ENCODE measurements around the gene EXOC3L4. TPM values are rescaled to one million over a fixed set of nuclear protein-coding genes. Genes with fewer than 3 reads are reported as not detected.
"Not testable (repeated sequence)": the region's sequence is repeated elsewhere in the genome, so short reads cannot be mapped to it uniquely, and the experiment has no call there.

Gene EXOC3L4
- polyA plus RNA-seq, 1 donor (not counting 4 experiments of a cell fraction or from before 2014, with no cell fraction given): not detected

GRCh38 chr14:103118018-103118662 lies 23.6 kb downstream of the EXOC3L4 start:
- no peaks in the 10 kb centered on the region for H4K20me1 ChIP-seq (ENCODE audit: control insufficient read depth, extremely low read depth, insufficient read depth, low read length)
- no peak for DNase-seq (ENCODE audit: low read depth, low spot score)
- dilution Hi-C loops (cut with MboI; ENCODE audit: extremely low pct_ligation_motif_present, low sequenced_read_pairs): no loop called here
- TF ChIP-seq EZH2 (IDR thresholded peaks at IDR 0.05; ENCODE audit: low read length) (no peak), CTCF (optimal IDR thresholded peaks at IDR 0.05 in 1 of 3, IDR thresholded peaks at IDR 0.05 in 1 of 3, conservative IDR thresholded peaks at IDR 0.05 in 1 of 3; ENCODE audit: extremely low read depth in 1 of 3, insufficient read depth in 2 of 3, low read length in 3 of 3) (no peak)
- H3K4me2 ChIP-seq (ENCODE audit: control insufficient read depth, extremely low read depth, insufficient read depth, low read depth, low read length): no peak overlapping the region
- no peaks in the 10 kb centered on the region for H3K79me2 ChIP-seq (ENCODE audit: control insufficient read depth, insufficient read depth, low read length)
- no peaks in the 10 kb centered on the region for H3K9me3 ChIP-seq (ENCODE audit: control insufficient read depth, low read depth, low read length)
- no peak overlapping the region for H3K9ac ChIP-seq (ENCODE audit: control insufficient read depth, extremely low read depth, insufficient read depth, low read length)
- H3K9me1 ChIP-seq (ENCODE audit: control insufficient read depth, extremely low read depth, insufficient read depth, low read length): no peaks in the 10 kb centered on the region
- peaks cover 7% of the 10 kb centered on the region for H3K4me1 ChIP-seq (ENCODE audit: control insufficient read depth, extremely low read depth, insufficient read depth, low read length)
- no peaks in the 10 kb centered on the region for H3K36me3 ChIP-seq (ENCODE audit: control insufficient read depth in 2 of 2, extremely low read depth in 1 of 2, insufficient read depth in 2 of 2, low read length in 2 of 2)
- H3K27ac ChIP-seq (ENCODE audit: control insufficient read depth, insufficient read depth, low read length): no peak overlapping the region
- FAIRE-seq: no peak
- no peak overlapping the region for H2AFZ ChIP-seq (ENCODE audit: control insufficient read depth, low read length)
- H3K27me3 ChIP-seq (ENCODE audit: control insufficient read depth, extremely low read depth, insufficient read depth, low read length): peaks cover 19% of the 10 kb centered on the region
- no peak overlapping the region for H3K4me3 ChIP-seq (ENCODE audit: control insufficient read depth in 2 of 3, extremely low read depth in 1 of 3, insufficient read depth in 2 of 3, low read depth in 1 of 3, low read length in 3 of 3)

DNA sequence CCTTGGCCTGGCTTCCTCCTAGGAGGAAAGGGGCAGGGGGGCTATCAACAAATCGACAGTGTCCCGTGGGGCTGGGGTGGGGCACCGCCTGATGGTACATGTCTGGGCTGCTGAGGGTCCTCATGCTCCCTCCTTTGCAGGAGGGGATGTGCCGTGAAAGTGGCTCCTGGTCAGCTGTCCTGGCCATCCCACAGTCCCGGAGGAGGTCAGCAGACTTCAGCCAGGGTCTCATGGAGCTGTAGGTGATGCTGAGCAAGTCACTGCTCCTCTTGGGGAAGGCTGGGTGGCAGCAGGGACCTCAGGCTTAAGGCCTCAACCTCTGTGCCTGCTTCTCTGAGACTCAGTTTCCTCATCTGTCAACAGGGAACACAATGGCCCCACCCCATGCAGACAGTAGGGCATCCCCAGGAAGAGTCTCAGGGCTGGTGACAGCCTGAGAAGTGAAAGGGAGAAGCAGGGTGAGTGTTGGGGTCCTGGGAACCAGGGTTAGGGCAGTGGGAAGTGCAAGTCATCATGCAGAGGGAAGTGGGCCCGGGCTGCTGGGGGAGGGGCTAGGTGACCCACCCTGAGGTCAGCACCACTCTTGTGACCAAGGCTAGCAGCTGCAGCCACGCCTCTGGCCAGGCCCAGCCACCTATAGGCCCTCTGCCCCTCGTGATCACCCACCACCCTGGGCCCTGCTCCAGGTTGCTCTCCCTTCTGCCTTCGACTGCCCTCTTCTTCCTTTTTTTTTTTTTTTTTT lies 24.3 kb downstream of the EXOC3L4 start:
- H3K27ac ChIP-seq (ENCODE audit: control insufficient read depth, insufficient read depth, low read length): no peak overlapping the region

GRCh38 chr14:103119527-103119926 lies 25.0 kb downstream of the EXOC3L4 start:
- H3K9ac ChIP-seq (ENCODE audit: control insufficient read depth, extremely low read depth, insufficient read depth, low read length); H2AFZ ChIP-seq (ENCODE audit: control insufficient read depth, low read length); H3K36me3 ChIP-seq (ENCODE audit: control insufficient read depth in 2 of 2, extremely low read depth in 1 of 2, insufficient read depth in 2 of 2, low read length in 2 of 2); H4K20me1 ChIP-seq (ENCODE audit: control insufficient read depth, extremely low read depth, insufficient read depth, low read length); H3K4me3 ChIP-seq (ENCODE audit: control insufficient read depth in 2 of 3, extremely low read depth in 1 of 3, insufficient read depth in 2 of 3, low read depth in 1 of 3, low read length in 3 of 3); H3K9me3 ChIP-seq (ENCODE audit: control insufficient read depth, low read depth, low read length); H3K9me1 ChIP-seq (ENCODE audit: control insufficient read depth, extremely low read depth, insufficient read depth, low read length); H3K27ac ChIP-seq (ENCODE audit: control insufficient read depth, insufficient read depth, low read length); H3K4me2 ChIP-seq (ENCODE audit: control insufficient read depth, extremely low read depth, insufficient read depth, low read depth, low read length); DNase-seq (ENCODE audit: low read depth, low spot score); H3K79me2 ChIP-seq (ENCODE audit: control insufficient read depth, insufficient read depth, low read length); dilution Hi-C loops (cut with MboI; ENCODE audit: extremely low pct_ligation_motif_present, low sequenced_read_pairs); H3K4me1 ChIP-seq (ENCODE audit: control insufficient read depth, extremely low read depth, insufficient read depth, low read length); FAIRE-seq: not testable (repeated sequence)
- peaks cover 31% of the 10 kb centered on the region for H3K27me3 ChIP-seq (ENCODE audit: control insufficient read depth, extremely low read depth, insufficient read depth, low read length)

More for the DNA sequence above, 24.3 kb downstream of the EXOC3L4 start:
- H3K36me3 ChIP-seq (ENCODE audit: control insufficient read depth in 2 of 2, extremely low read depth in 1 of 2, insufficient read depth in 2 of 2, low read length in 2 of 2): no peaks in the 10 kb centered on the region
- H3K4me2 ChIP-seq (ENCODE audit: control insufficient read depth, extremely low read depth, insufficient read depth, low read depth, low read length): no peak overlapping the region
- DNase-seq (ENCODE audit: low read depth, low spot score) (no peak), FAIRE-seq (no peak)
- H4K20me1 ChIP-seq (ENCODE audit: control insufficient read depth, extremely low read depth, insufficient read depth, low read length): no peaks in the 10 kb centered on the region
- H3K79me2 ChIP-seq (ENCODE audit: control insufficient read depth, insufficient read depth, low read length): no peaks in the 10 kb centered on the region
- dilution Hi-C loops (cut with MboI; ENCODE audit: extremely low pct_ligation_motif_present, low sequenced_read_pairs): no loop called here
- H3K27me3 ChIP-seq (ENCODE audit: control insufficient read depth, extremely low read depth, insufficient read depth, low read length): peaks cover 24% of the 10 kb centered on the region
- H3K9ac ChIP-seq (ENCODE audit: control insufficient read depth, extremely low read depth, insufficient read depth, low read length): no peak overlapping the region
- H3K9me1 ChIP-seq (ENCODE audit: control insufficient read depth, extremely low read depth, insufficient read depth, low read length): no peaks in the 10 kb centered on the region
- no peaks in the 10 kb centered on the region for H3K9me3 ChIP-seq (ENCODE audit: control insufficient read depth, low read depth, low read length)
- TF ChIP-seq EZH2 (IDR thresholded peaks at IDR 0.05; ENCODE audit: low read length) (no peak), CTCF (optimal IDR thresholded peaks at IDR 0.05 in 1 of 3, IDR thresholded peaks at IDR 0.05 in 1 of 3, conservative IDR thresholded peaks at IDR 0.05 in 1 of 3; ENCODE audit: extremely low read depth in 1 of 3, insufficient read depth in 2 of 3, low read length in 3 of 3) (no peak)
- H3K4me1 ChIP-seq (ENCODE audit: control insufficient read depth, extremely low read depth, insufficient read depth, low read length): peaks cover 7% of the 10 kb centered on the region
- no peak overlapping the region for H3K4me3 ChIP-seq (ENCODE audit: control insufficient read depth in 2 of 3, extremely low read depth in 1 of 3, insufficient read depth in 2 of 3, low read depth in 1 of 3, low read length in 3 of 3)
- H2AFZ ChIP-seq (ENCODE audit: control insufficient read depth, low read length): no peak overlapping the region
